H1 (cell line): ENCODE results near the gene THOC5. TPM values are rescaled to one million over a fixed set of nuclear protein-coding genes. Genes with fewer than 3 reads are reported as not detected.

Experiments
- CTCF ChIA-PET: fragments of 300-600 bp; sonication (Branson Sonifier 250); formaldehyde crosslinking; loops from one replicate; lab custom pipeline; 2021; ENCODE audit not compliant: partially characterized antibody; lab: Charles Lee
- POLR2A ChIA-PET: fragments of 300-600 bp; sonication (Branson Sonifier 250); formaldehyde crosslinking; loops from one replicate; lab custom pipeline; 2021; ENCODE audit warnings: inconsistent platforms; ENCODE audit not compliant: partially characterized antibody; lab: Charles Lee
- DNase-seq, 2 experiments: peaks; one replicate each; pipeline versions ENCODE4 v3.0.0 to v3.0.0-alpha.2; 2010 to 2022; ENCODE audit warnings: low spot score in 2 of 2, low read depth in 1 of 2, mixed read lengths in 1 of 2
- FAIRE-seq: peaks from 2 replicates; lab custom pipeline; 2011; peaks lifted over from hg19 to GRCh38; lab: Jason Lieb, UNC
- H2AFZ ChIP-seq: 2 replicates; pipeline ENCODE4 v1.8.1; 2012; ENCODE audit warnings: low read length, inconsistent platforms
- H2AK5ac ChIP-seq: 2 replicates; pipeline ENCODE4 v1.6.1; 2013; ENCODE audit warnings: low read depth, low read length
- H2BK120ac ChIP-seq: replicated peaks from 2 replicates; pipeline ENCODE3; 2013; ENCODE audit warnings: low read depth, low read length, inconsistent platforms
- H2BK12ac ChIP-seq: 2 replicates; pipeline ENCODE4 v1.6.1; 2013; ENCODE audit warnings: low read depth, low read length
- H2BK15ac ChIP-seq: 2 replicates; pipeline ENCODE4 v1.6.1; 2013; ENCODE audit warnings: low read length
- H2BK20ac ChIP-seq: 2 replicates; pipeline ENCODE4 v1.6.1; 2013; ENCODE audit warnings: low read length
- H2BK5ac ChIP-seq: 2 replicates; pipeline ENCODE4 v1.6.1; 2013; ENCODE audit warnings: low read depth, low read length
- H3K14ac ChIP-seq: 2 replicates; pipeline ENCODE4 v1.6.1; 2013; ENCODE audit warnings: inconsistent platforms; ENCODE audit not compliant: insufficient read length
- H3K18ac ChIP-seq: 2 replicates; pipeline ENCODE4 v1.6.1; 2013; ENCODE audit warnings: low read length; ENCODE audit errors: extremely low read depth
- H3K23ac ChIP-seq: 2 replicates; pipeline ENCODE4 v1.6.1; 2013; ENCODE audit warnings: inconsistent platforms; ENCODE audit not compliant: insufficient read length
- H3K23me2 ChIP-seq: 2 replicates; pipeline ENCODE4 v1.6.1; 2013; ENCODE audit warnings: low read depth, low read length
- H3K27ac ChIP-seq: 2 replicates; pipeline ENCODE4 v1.6.1; 2011; ENCODE audit warnings: low read depth, low read length, inconsistent platforms
- H3K27me3 ChIP-seq, 4 experiments: replicated peaks in 1 of 4; 1 replicate in 1 of 4; 2 replicates in 3 of 4; pipeline versions ENCODE4 v1.6.1 to v1.8.1; 2011 to 2013; ENCODE audit warnings: low read length in 3 of 4, mild to moderate bottlenecking in 3 of 4, inconsistent platforms in 2 of 4, mixed read lengths in 2 of 4, moderate library complexity in 1 of 4; ENCODE audit not compliant: control insufficient read depth in 3 of 4, insufficient read depth in 3 of 4; ENCODE audit errors: extremely low read depth in 1 of 4
- H3K36me3 ChIP-seq, 4 experiments: 2 replicates each; pipeline versions ENCODE4 v1.6.1 to v1.8.1; 2011 to 2013; ENCODE audit warnings: mild to moderate bottlenecking in 4 of 4, low read length in 3 of 4, moderate library complexity in 2 of 4, control low read depth in 1 of 4, inconsistent platforms in 1 of 4; ENCODE audit not compliant: insufficient read depth in 4 of 4, control insufficient read depth in 2 of 4
- H3K4ac ChIP-seq: replicated peaks from 2 replicates; pipeline ENCODE3; 2013; ENCODE audit warnings: low read length, low read depth, mixed read lengths, inconsistent platforms; ENCODE audit not compliant: insufficient read length
- H3K4me1 ChIP-seq, 4 experiments: replicated peaks in 1 of 4; 1 replicate in 1 of 4; 2 replicates in 3 of 4; pipeline versions ENCODE4 v1.6.1 to v1.8.1; 2011 to 2013; ENCODE audit warnings: low read length in 3 of 4, inconsistent platforms in 2 of 4, mixed read lengths in 1 of 4; ENCODE audit not compliant: insufficient read depth in 4 of 4, control insufficient read depth in 3 of 4
- H3K4me2 ChIP-seq, 2 experiments: 2 replicates each; pipeline versions ENCODE4 v1.6.1 to v1.8.1; 2011 to 2013; ENCODE audit warnings: low read depth in 2 of 2, low read length in 2 of 2, control low read depth in 1 of 2, inconsistent platforms in 1 of 2, mild to moderate bottlenecking in 1 of 2; ENCODE audit not compliant: insufficient read depth in 1 of 2
- H3K4me3 ChIP-seq, 4 experiments: fragments of 200-600, 300-600 bp in 1 of 4; sonication (generic), shearing (Covaris generic), sonication (Bioruptor Twin) in 1 of 4; 2 replicates each; pipeline versions ENCODE4 v1.5.1 to v1.8.1; 2011 to 2016; ENCODE audit warnings: low read length in 4 of 4, low read depth in 3 of 4, control low read depth in 2 of 4, inconsistent platforms in 2 of 4, mild to moderate bottlenecking in 2 of 4, mixed read lengths in 1 of 4, moderate library complexity in 1 of 4; ENCODE audit not compliant: insufficient read depth in 2 of 4; ENCODE audit errors: extremely low read depth in 1 of 4
- H3K56ac ChIP-seq: replicated peaks from 2 replicates; pipeline ENCODE3; 2013; ENCODE audit warnings: low read depth, mild to moderate bottlenecking, mixed read lengths, low read length, inconsistent platforms; ENCODE audit not compliant: insufficient read length
- H3K79me1 ChIP-seq: 2 replicates; pipeline ENCODE4 v1.6.1; 2013; ENCODE audit warnings: low read depth, low read length, control low read depth
- H3K79me2 ChIP-seq, 2 experiments: 2 replicates each; pipeline versions ENCODE4 v1.6.1 to v1.8.1; 2012 to 2013; ENCODE audit warnings: low read length in 2 of 2, mild to moderate bottlenecking in 2 of 2, inconsistent platforms in 1 of 2; ENCODE audit not compliant: insufficient read depth in 2 of 2, control insufficient read depth in 1 of 2
- H3K9ac ChIP-seq, 4 experiments: replicated peaks in 1 of 4; 1 replicate in 1 of 4; 2 replicates in 3 of 4; pipeline versions ENCODE4 v1.6.1 to v1.8.1; 2011 to 2013; ENCODE audit warnings: low read depth in 3 of 4, low read length in 3 of 4, control low read depth in 2 of 4, mild to moderate bottlenecking in 2 of 4, moderate library complexity in 2 of 4, inconsistent platforms in 1 of 4; ENCODE audit errors: extremely low read depth in 1 of 4
- H3K9me3 ChIP-seq, 2 experiments: 2 replicates each; pipeline versions ENCODE4 v1.6.1 to v1.8.1; 2012 to 2013; ENCODE audit warnings: mild to moderate bottlenecking in 2 of 2, moderate library complexity in 2 of 2, control low read depth in 1 of 2, inconsistent platforms in 1 of 2, low read depth in 1 of 2, low read length in 1 of 2, mixed read lengths in 1 of 2; ENCODE audit not compliant: insufficient read depth in 2 of 2
- H4K20me1 ChIP-seq, 2 experiments: replicated peaks in 1 of 2; 2 replicates each; pipeline versions ENCODE3 to v1.8.1; 2011 to 2013; ENCODE audit warnings: inconsistent platforms in 2 of 2, low read length in 2 of 2, mild to moderate bottlenecking in 1 of 2; ENCODE audit not compliant: insufficient read depth in 2 of 2, control insufficient read depth in 1 of 2
- H4K5ac ChIP-seq: 2 replicates; pipeline ENCODE4 v1.6.1; 2013; ENCODE audit warnings: low read length, low read depth, mixed read lengths, inconsistent platforms; ENCODE audit not compliant: insufficient read length
- H4K8ac ChIP-seq: 2 replicates; pipeline ENCODE4 v1.8.0; 2013; ENCODE audit warnings: mild to moderate bottlenecking, moderate library complexity, low read length, inconsistent platforms; ENCODE audit not compliant: insufficient read depth; ENCODE audit errors: extremely low read depth
- H4K91ac ChIP-seq: replicated peaks from 2 replicates; pipeline ENCODE3; 2013; ENCODE audit warnings: low read length, mixed read lengths, inconsistent platforms; ENCODE audit not compliant: insufficient read length
- CBX8 ChIP-seq: fragments of 300-800, 300-1000 bp; sonication (generic); IDR thresholded peaks from 2 replicates; pipeline ENCODE4 v1.7.1; 2016; ENCODE audit warnings: low read depth, low read length, borderline replicate concordance
- CHD2 ChIP-seq: IDR thresholded peaks from 2 replicates; pipeline ENCODE4 v1.6.1; 2012; ENCODE audit warnings: low read length, improper control_type of control experiment
- CREB1 ChIP-seq: IDR thresholded peaks from 2 replicates; pipeline ENCODE4 v1.6.1; 2012; ENCODE audit warnings: inconsistent platforms
- CTBP2 ChIP-seq: IDR thresholded peaks from 2 replicates; pipeline ENCODE4 v1.7.0; 2011; ENCODE audit warnings: borderline replicate concordance, mild to moderate bottlenecking, moderate library complexity, mixed read lengths, low read length; ENCODE audit not compliant: insufficient read depth, insufficient read length
- FOSL1 ChIP-seq: IDR thresholded peaks from 2 replicates; pipeline ENCODE4 v1.6.1; 2011; ENCODE audit warnings: mild to moderate bottlenecking, low read depth, low read length, moderate library complexity; ENCODE audit not compliant: insufficient read depth
- JUND ChIP-seq: IDR thresholded peaks from 2 replicates; pipeline ENCODE4 v1.6.1; 2011; ENCODE audit warnings: mild to moderate bottlenecking, improper control_type of control experiment, low read length
- PHF8 ChIP-seq: fragments of 200-600 bp; sonication (generic); conservative IDR thresholded peaks from 2 replicates; pipeline ENCODE4 v1.7.1; 2012; ENCODE audit warnings: low read depth, mild to moderate bottlenecking, inconsistent platforms, low read length, moderate library complexity
- RAD21 ChIP-seq, 2 experiments: IDR thresholded peaks in 1 of 2; conservative IDR thresholded peaks in 1 of 2; 2 replicates each; pipeline ENCODE4 v1.6.1; 2011; ENCODE audit warnings: low read depth in 2 of 2, low read length in 2 of 2, improper control_type of control experiment in 1 of 2, inconsistent platforms in 1 of 2, mild to moderate bottlenecking in 1 of 2, moderate library complexity in 1 of 2
- SAP30 ChIP-seq: fragments of 300-600 bp; sonication (generic); IDR thresholded peaks from 2 replicates; pipeline ENCODE4 v1.7.1; 2012; ENCODE audit warnings: low read length, moderate library complexity, mild to moderate bottlenecking, inconsistent platforms; ENCODE audit not compliant: insufficient read depth, insufficient replicate concordance
- SIN3A ChIP-seq, 2 experiments: IDR thresholded peaks in 1 of 2; conservative IDR thresholded peaks in 1 of 2; 2 replicates each; pipeline ENCODE4 v1.6.1; 2011 to 2012; ENCODE audit warnings: low read length in 2 of 2, improper control_type of control experiment in 1 of 2, low read depth in 1 of 2, mild to moderate bottlenecking in 1 of 2
- TAF7 ChIP-seq: optimal IDR thresholded peaks from 2 replicates; pipeline ENCODE3; 2011; ENCODE audit warnings: low read depth, mild to moderate bottlenecking, inconsistent platforms, low read length, moderate library complexity, borderline replicate concordance
- ZNF274 ChIP-seq: IDR thresholded peaks from 2 replicates; pipeline ENCODE4 v1.7.0; 2012; ENCODE audit warnings: low read length, borderline replicate concordance; ENCODE audit errors: extremely low read depth
- WGBS, 2 experiments: shearing (Covaris generic) in 1 of 2; methylation state at CpG; one replicate each; pipeline versions ENCODE4 v1.1.6 to v1.1.7; 2013 to 2015; ENCODE audit warnings: low lambda C conversion rate in 2 of 2, mixed read lengths in 2 of 2, inconsistent platforms in 1 of 2, low coverage in 1 of 2, missing lambda C conversion rate in 1 of 2; ENCODE audit not compliant: insufficient replicate concordance in 2 of 2, insufficient coverage in 1 of 2, insufficient read length in 1 of 2; ENCODE audit errors: extremely low coverage in 1 of 2, missing lambda C conversion rate in 1 of 2; 5-methylcytosine and 5-hydroxymethylcytosine counted together
- polyA plus RNA-seq, 7 experiments: library from polyadenylated mRNA; depleted of rRNA in 3 of 7; stranded (reverse) in 5 of 7; unstranded in 2 of 7; fragments of >200 nt in 5 of 7; fragments of 200-250 nt in 2 of 7; gene quantifications; 1 replicate in 5 of 7; 2 replicates in 1 of 7; 4 replicates in 1 of 7; pipeline versions ENCODE4 v1.2.1 to v1.2.3, GENCODE V29; 2011 to 2013; ENCODE audit warnings: missing spikeins in 2 of 7, mixed read lengths in 2 of 7
- total RNA-seq: library from RNA; stranded (reverse); fragmentation: NEBNext Ultra II Directional; extraction: Animal tissue kit (Norgen Biotek cat#: 25700); gene quantifications from 2 replicates; pipeline ENCODE4 v1.2.1, GENCODE V29; 2021
- TF ChIP-seq, protein P1 (sequence below): IDR thresholded peaks from 2 replicates; pipeline ENCODE4 v1.6.1; 2012; ENCODE audit warnings: inconsistent platforms

Gene THOC5
- total and polyA plus RNA-seq, 2 of the 8 experiments (the other 6 are each of a cell fraction or from before 2014, with no cell fraction given) = 27.7 to 65.7 TPM

DNA sequence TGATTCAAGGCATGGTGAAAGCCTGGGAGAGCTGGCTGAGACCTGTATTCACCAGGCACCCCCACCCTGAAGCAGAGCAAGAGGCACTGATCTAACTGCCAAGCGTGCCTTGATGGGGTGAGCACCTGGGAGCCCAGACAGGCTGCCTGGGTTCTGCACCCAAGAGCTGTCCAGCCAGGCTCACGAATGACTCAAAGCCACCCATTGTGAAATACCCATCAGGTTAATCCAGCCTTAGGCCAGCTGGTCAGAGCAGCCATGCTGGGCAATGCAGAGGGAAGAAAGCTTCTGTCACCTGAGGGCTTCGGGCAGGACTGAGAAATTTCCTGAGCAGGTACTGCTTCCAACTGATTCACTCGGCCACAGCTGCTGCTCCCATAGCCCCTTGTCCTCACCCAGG is 22.1 kb downstream of the THOC5 start:
- no peak overlapping the region for H3K27ac ChIP-seq
- no peak overlapping the region for H3K4me3 ChIP-seq
- H2BK15ac ChIP-seq = no peak overlapping the region
- no peaks in the 10 kb centered on the region for H3K27me3 ChIP-seq
- H2BK5ac ChIP-seq = no peak overlapping the region
- H2BK20ac ChIP-seq = no peak overlapping the region
- no peak overlapping the region for H4K8ac ChIP-seq
- H3K4me1 ChIP-seq = no peaks in the 10 kb centered on the region
- H3K79me1 ChIP-seq = no peaks in the 10 kb centered on the region
- H3K4ac ChIP-seq = no peak overlapping the region
- peaks cover 12 to 75% (median 44%) of the 10 kb centered on the region in 4 experiments; a peak in 7 of 8 replicates for H3K36me3 ChIP-seq
- no peak overlapping the region for H2AFZ ChIP-seq
- CTCF ChIA-PET = interaction anchor here (1.2 to 2.4 kb wide), 3 partner anchors 23 to 137 kb away, joined by 3 to 8 read pairs (median 3); partner anchors contain the start of gene THOC5
- H3K56ac ChIP-seq = no peak overlapping the region
- FAIRE-seq (no peak), DNase-seq (no peak)
- H2AK5ac ChIP-seq = no peak overlapping the region
- H2BK12ac ChIP-seq = no peak overlapping the region
- H4K91ac ChIP-seq = no peak overlapping the region
- H2BK120ac ChIP-seq = no peak overlapping the region
- POLR2A ChIA-PET = interaction anchor here (1.0 to 1.2 kb wide), 2 partner anchors 22 to 83 kb away, joined by 3 to 7 read pairs; partner anchors contain the start of gene THOC5
- no peak overlapping the region for H3K23ac ChIP-seq
- no peak overlapping the region for H3K4me2 ChIP-seq
- H3K23me2 ChIP-seq = no peaks in the 10 kb centered on the region
- no peaks in the 10 kb centered on the region for H3K9me3 ChIP-seq
- WGBS, 2 experiments = 89% methylated on average over 4 of the region's 4 CpGs; no CpG with 5 or more reads in 1 of the 2 experiments
- H3K18ac ChIP-seq = no peak overlapping the region
- H3K9ac ChIP-seq = no peak overlapping the region
- H4K20me1 ChIP-seq = peaks cover 2 to 5% of the 10 kb centered on the region in 2 experiments
- H4K5ac ChIP-seq = no peak overlapping the region
- H3K14ac ChIP-seq = no peak overlapping the region
- no peaks in the 10 kb centered on the region for H3K79me2 ChIP-seq
- TF ChIP-seq CBX8 (no peak), SIN3A (conservative IDR thresholded peaks at IDR 0.05 in 1 of 2, IDR thresholded peaks at IDR 0.05 in 1 of 2; ENCODE audit: low read depth in 1 of 2, low read length in 2 of 2) (no peak), ZNF274 (no peak), CREB1 (no peak), CTBP2 (no peak), RAD21 (IDR thresholded peaks at IDR 0.05 in 1 of 2, conservative IDR thresholded peaks at IDR 0.05 in 1 of 2; ENCODE audit: low read depth in 2 of 2, low read length in 2 of 2) (no peak), TAF7 (no peak), PHF8 (no peak), SAP30 (no peak), JUND (no peak), CHD2 (no peak), FOSL1 (no peak)
- TF ChIP-seq, protein P1, sequence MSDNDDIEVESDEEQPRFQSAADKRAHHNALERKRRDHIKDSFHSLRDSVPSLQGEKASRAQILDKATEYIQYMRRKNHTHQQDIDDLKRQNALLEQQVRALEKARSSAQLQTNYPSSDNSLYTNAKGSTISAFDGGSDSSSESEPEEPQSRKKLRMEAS = no peak
